PC-3 (cell line): Measurements from ENCODE around the gene RANBP3. TPM values are rescaled to one million over a fixed set of nuclear protein-coding genes. Genes with fewer than 3 reads are reported as not detected.

ENCODE experiments used
- ATAC-seq: fragments of 200-7000 bp; cut with Tn5 transposase; 2 replicates; pipeline ENCODE4 v1.9.1; 2020; ENCODE audit warnings: mild to moderate bottlenecking, moderate library complexity
- BruUV-seq: library from RNA; stranded (reverse); fragments of 400-500 nt; replicated peaks from 2 replicates; lab custom pipeline; 2021; lab: Mats Ljungman, UMichigan
- CTCF ChIA-PET: fragments of 300-600 bp; sonication (Branson Sonifier 250); formaldehyde crosslinking; loops from one replicate; lab custom pipeline; 2022; ENCODE audit warnings: antibody characterized with exemption; lab: Charles Lee
- POLR2A ChIA-PET: fragments of 300-600 bp; sonication (Branson Sonifier 250); formaldehyde crosslinking; loops from one replicate; lab custom pipeline; 2022; ENCODE audit warnings: antibody characterized with exemption; ENCODE audit not compliant: unreplicated experiment; lab: Charles Lee
- DNase-seq: peaks from one replicate; pipeline ENCODE4 v3.0.0-alpha.2; 2015
- H2AFZ ChIP-seq: fragments of 300-600 bp; sonication (generic); 2 replicates; pipeline ENCODE4 v1.6.0; 2016; ENCODE audit warnings: antibody characterized with exemption, low read length
- H3F3A ChIP-seq: fragments of 300-600 bp; sonication (generic); one replicate; pipeline ENCODE4 v1.6.0; 2017; ENCODE audit warnings: antibody characterized with exemption, low read length, control low read depth, mild to moderate bottlenecking; ENCODE audit not compliant: unreplicated experiment
- H3K27ac ChIP-seq: fragments of 300-600 bp; sonication (generic); 2 replicates; pipeline ENCODE4 v1.5.1; 2016; ENCODE audit warnings: mild to moderate bottlenecking, low read length
- H3K27me3 ChIP-seq: fragments of 300-600 bp; sonication (generic); 2 replicates; pipeline ENCODE4 v1.6.1; 2016; ENCODE audit warnings: low read length, mixed read lengths
- H3K36me3 ChIP-seq: fragments of 300-600 bp; sonication (generic); 2 replicates; pipeline ENCODE4 v1.6.1; 2016; ENCODE audit warnings: low read depth, mixed run types, low read length, mixed read lengths
- H3K4me1 ChIP-seq: fragments of 300-600 bp; sonication (generic); 2 replicates; pipeline ENCODE4 v1.5.1; 2016; ENCODE audit warnings: low read length; ENCODE audit not compliant: insufficient read depth
- H3K4me2 ChIP-seq: fragments of 300-600 bp; sonication (generic); 2 replicates; pipeline ENCODE4 v1.6.0; 2016; ENCODE audit warnings: low read length
- H3K4me3 ChIP-seq: fragments of 300-600 bp; sonication (generic); 2 replicates; pipeline ENCODE4 v1.5.1; 2016; ENCODE audit warnings: mild to moderate bottlenecking, low read length, mixed read lengths
- H3K79me2 ChIP-seq: fragments of 300-600 bp; sonication (generic); 2 replicates; pipeline ENCODE4 v1.6.1; 2017; ENCODE audit warnings: low read length, mixed read lengths
- H3K9ac ChIP-seq: fragments of 300-600 bp; sonication (generic); 2 replicates; pipeline ENCODE4 v1.6.0; 2016; ENCODE audit warnings: mild to moderate bottlenecking, low read length
- H3K9me2 ChIP-seq: fragments of 300-600 bp; sonication (generic); replicated peaks from 2 replicates; pipeline ENCODE4 v1.6.1; 2016; ENCODE audit warnings: mixed run types, low read length, mixed read lengths
- H3K9me3 ChIP-seq: fragments of 300-600 bp; sonication (generic); 2 replicates; pipeline ENCODE4 v1.6.1; 2016; ENCODE audit warnings: low read length, mixed read lengths
- H4K20me1 ChIP-seq: fragments of 300-600 bp; sonication (generic); 2 replicates; pipeline ENCODE4 v1.6.1; 2016; ENCODE audit warnings: low read length, mixed read lengths
- CTCF ChIP-seq: fragments of 300-600 bp; sonication (generic); conservative IDR thresholded peaks from 2 replicates; pipeline ENCODE4 v1.5.1; 2017; ENCODE audit warnings: antibody characterized with exemption, low read depth, mild to moderate bottlenecking, low read length
- EZH2 ChIP-seq: fragments of 300-600 bp; sonication (generic); IDR thresholded peaks from one replicate; pipeline ENCODE4 v1.6.1; 2017; ENCODE audit warnings: antibody characterized with exemption, mild to moderate bottlenecking, low read length; ENCODE audit not compliant: unreplicated experiment
- EZH2phosphoT487 ChIP-seq: fragments of 300-600 bp; sonication (generic); IDR thresholded peaks from 2 replicates; pipeline ENCODE4 v1.6.1; 2018; ENCODE audit warnings: mild to moderate bottlenecking, antibody characterized with exemption, low read length, borderline replicate concordance
- intact Hi-C: fragments of 100-400 bp; cut with micrococcal nuclease; formaldehyde crosslinking; loops from 2 replicates; pipeline ENCODE4 v1.9.0; 2023
- total RNA-seq: library from RNA; depleted of rRNA; stranded (reverse); fragments of >200 nt; gene quantifications from 2 replicates; pipeline ENCODE4 v1.2.3, GENCODE V29; 2014

RANBP3 gene
- total RNA-seq, 1 experiment from 2014 or later: 114 TPM

GRCh38 chr19:5953030-5953589 is 24.8 kb downstream of the RANBP3 start:
- ChIA-PET POLR2A (interaction anchor here (0.6 kb wide), 2 partner anchors 49 to 237 kb away, joined by 4 read pairs; partner anchors contain the start of gene VMAC), CTCF (interaction anchor here (0.6 kb wide), 1 partner anchor 69 kb away, joined by 3 read pairs; no protein-coding TSS in a partner anchor)
- Histone ChIP-seq H4K20me1 (peaks cover 60% of the 10 kb centered on the region), H3K9me3 (no peaks in the 10 kb centered on the region), H3K79me2 (peaks cover 100% of the 10 kb centered on the region), H3K9ac (no peak overlapping the region), H3K27ac (no peak overlapping the region), H2AFZ (no peak overlapping the region), H3K36me3 (peaks cover 15% of the 10 kb centered on the region), H3K4me1 (no peaks in the 10 kb centered on the region), H3K4me2 (no peak overlapping the region), H3K9me2 (no peaks in the 10 kb centered on the region), H3K27me3 (no peaks in the 10 kb centered on the region), H3F3A (no peaks in the 10 kb centered on the region), H3K4me3 (no peak overlapping the region)
- TF ChIP-seq EZH2: no peak
- ATAC-seq (no peak), DNase-seq (no peak)
- no TSS peak for BruUV-seq
- intact Hi-C loops: no loop called here

GRCh38 chr19:5952193-5953029 is 25.5 kb downstream of the RANBP3 start:
- Histone ChIP-seq H3K27me3 (no peaks in the 10 kb centered on the region), H3K4me2 (no peak overlapping the region), H3K4me3 (no peak overlapping the region), H3K4me1 (no peaks in the 10 kb centered on the region), H3K9me3 (no peaks in the 10 kb centered on the region), H3K79me2 (peaks cover 100% of the 10 kb centered on the region), H2AFZ (no peak overlapping the region), H4K20me1 (peaks cover 55% of the 10 kb centered on the region), H3K9ac (no peak overlapping the region), H3K36me3 (peaks cover 20% of the 10 kb centered on the region), H3K9me2 (no peaks in the 10 kb centered on the region), H3F3A (no peaks in the 10 kb centered on the region), H3K27ac (no peak overlapping the region)
- ChIA-PET CTCF (interaction anchor here (0.6 kb wide), 1 partner anchor 70 kb away, joined by 3 read pairs; no protein-coding TSS in a partner anchor), POLR2A (interaction anchor here (0.6 kb wide), 1 partner anchor 236 kb away, joined by 4 read pairs; no protein-coding TSS in a partner anchor)
- intact Hi-C loops: no loop called here
- TF ChIP-seq EZH2 (no peak), EZH2phosphoT487 (no peak), CTCF (no peak)
- no peak for ATAC-seq
- BruUV-seq: no TSS peak
- no peak for DNase-seq

GRCh38 chr19:5951338-5951861 is 26.5 kb downstream of the RANBP3 start:
- H3K4me3 ChIP-seq: no peak overlapping the region
- no peaks in the 10 kb centered on the region for H3K4me1 ChIP-seq
- no peak overlapping the region for H3K9ac ChIP-seq
- no peaks in the 10 kb centered on the region for H3K9me2 ChIP-seq
- H3K27me3 ChIP-seq: no peaks in the 10 kb centered on the region
- no peak overlapping the region for H3K4me2 ChIP-seq
- TF ChIP-seq EZH2 (no peak), CTCF (no peak), EZH2phosphoT487 (no peak)
- DNase-seq (no peak), ATAC-seq (no peak)
- ChIA-PET POLR2A (no interaction called here), CTCF (no interaction called here)
- no TSS peak for BruUV-seq
- H4K20me1 ChIP-seq: peaks cover 51% of the 10 kb centered on the region
- H3K27ac ChIP-seq: no peak overlapping the region
- H2AFZ ChIP-seq: no peak overlapping the region
- no peaks in the 10 kb centered on the region for H3K9me3 ChIP-seq
- intact Hi-C loops: no loop called here
- H3K36me3 ChIP-seq: peaks cover 21% of the 10 kb centered on the region
- H3F3A ChIP-seq: no peaks in the 10 kb centered on the region
- peaks cover 97% of the 10 kb centered on the region for H3K79me2 ChIP-seq
